Panc1 (cell line): ENCODE data around the gene CACTIN. TPM values are rescaled to one million over a fixed set of nuclear protein-coding genes. Genes with fewer than 3 reads are reported as not detected.

Experiments
- ATAC-seq: fragments of 200-7000 bp; cut with Tn5 transposase; 2 replicates; pipeline ENCODE4 v1.9.1; 2020; ENCODE audit warnings: mild to moderate bottlenecking, moderate library complexity
- BruUV-seq: library from RNA; stranded (reverse); fragments of 400-500 nt; replicated peaks from 2 replicates; lab custom pipeline; 2021; lab: Mats Ljungman, UMichigan
- CTCF ChIA-PET: fragments of 300-600 bp; sonication (Branson Sonifier 250); formaldehyde crosslinking; loops from one replicate; lab custom pipeline; 2022; ENCODE audit warnings: antibody characterized with exemption; lab: Charles Lee
- POLR2A ChIA-PET: fragments of 300-600 bp; sonication (Branson Sonifier 250); formaldehyde crosslinking; loops from one replicate; lab custom pipeline; 2022; ENCODE audit warnings: antibody characterized with exemption; lab: Charles Lee
- DNase-seq: peaks from one replicate; pipeline ENCODE4 v3.0.0-alpha.2; 2010; ENCODE audit warnings: low read depth, low spot score
- H3K27ac ChIP-seq: 2 replicates; pipeline ENCODE4 v1.5.1; 2011; ENCODE audit warnings: mild to moderate bottlenecking, low read length, inconsistent platforms
- H3K27me3 ChIP-seq: fragments of 200-500 bp; sonication (Bioruptor generic); 2 replicates; pipeline ENCODE4 v1.6.0; 2014; ENCODE audit warnings: low read length, inconsistent platforms; ENCODE audit not compliant: control insufficient read depth, insufficient read depth
- H3K36me3 ChIP-seq: fragments of 200-500 bp; sonication (Bioruptor generic); 2 replicates; pipeline ENCODE4 v1.5.1; 2014; ENCODE audit warnings: inconsistent platforms, mild to moderate bottlenecking, low read length, moderate library complexity; ENCODE audit not compliant: control insufficient read depth, insufficient read depth
- H3K4me1 ChIP-seq: 2 replicates; pipeline ENCODE4 v1.5.1; 2011; ENCODE audit warnings: inconsistent platforms, mild to moderate bottlenecking, low read length, moderate library complexity; ENCODE audit not compliant: control insufficient read depth, insufficient read depth
- H3K4me3 ChIP-seq, 2 experiments: 2 replicates each; pipeline ENCODE4 v1.5.1; 2011 to 2012; ENCODE audit warnings: low read depth in 2 of 2, low read length in 2 of 2, mild to moderate bottlenecking in 2 of 2, inconsistent platforms in 1 of 2, moderate library complexity in 1 of 2
- H3K9me3 ChIP-seq: fragments of 200-500 bp; sonication (Bioruptor generic); 2 replicates; pipeline ENCODE4 v1.5.1; 2014; ENCODE audit warnings: low read depth, mild to moderate bottlenecking, inconsistent platforms, low read length, moderate library complexity; ENCODE audit not compliant: control insufficient read depth, insufficient read depth
- POLR2AphosphoS5 ChIP-seq: IDR thresholded peaks from 2 replicates; pipeline ENCODE4 v1.6.1; 2012; ENCODE audit warnings: mild to moderate bottlenecking, low read depth, low read length, moderate library complexity
- REST ChIP-seq, 2 experiments: IDR thresholded peaks; 2 replicates each; pipeline ENCODE4 v1.6.1; 2011 to 2012; ENCODE audit warnings: low read depth in 2 of 2, control low read depth in 1 of 2, low read length in 1 of 2, mild to moderate bottlenecking in 1 of 2, moderate library complexity in 1 of 2; ENCODE audit not compliant: insufficient read depth in 1 of 2
- SIN3A ChIP-seq: IDR thresholded peaks from 2 replicates; pipeline ENCODE4 v1.6.1; 2012; ENCODE audit warnings: low read depth, mild to moderate bottlenecking, low read length, moderate library complexity, borderline replicate concordance; ENCODE audit not compliant: insufficient read depth
- TCF7L2 ChIP-seq: IDR thresholded peaks from 2 replicates; pipeline ENCODE4 v1.6.1; 2011; ENCODE audit warnings: mild to moderate bottlenecking, low read depth, low read length, inconsistent platforms
- in situ Hi-C: cut with HindIII; loops from 2 replicates; pipeline ENCODE4 v1.10.0; 2016; ENCODE audit warnings: low sequenced_read_pairs, low pct_unique_long_range_greater_than_20kb
- intact Hi-C: fragments of 100-400 bp; cut with micrococcal nuclease; formaldehyde crosslinking; loops from one replicate; pipeline ENCODE4 v1.10.0; 2022; ENCODE audit not compliant: unreplicated experiment
- total RNA-seq: library from RNA; stranded (reverse); gene quantifications from one replicate; pipeline ENCODE4 v1.2.1, GENCODE V29; 2021; ENCODE audit not compliant: unreplicated experiment
- TF ChIP-seq, protein P1 (sequence below): fragments of 450-650 bp; IDR thresholded peaks from 2 replicates; pipeline ENCODE4 v1.5.1; 2017; ENCODE audit warnings: mild to moderate bottlenecking

CACTIN gene
- total RNA-seq, 1 experiment from 2014 or later = 25.2 TPM

DNA sequence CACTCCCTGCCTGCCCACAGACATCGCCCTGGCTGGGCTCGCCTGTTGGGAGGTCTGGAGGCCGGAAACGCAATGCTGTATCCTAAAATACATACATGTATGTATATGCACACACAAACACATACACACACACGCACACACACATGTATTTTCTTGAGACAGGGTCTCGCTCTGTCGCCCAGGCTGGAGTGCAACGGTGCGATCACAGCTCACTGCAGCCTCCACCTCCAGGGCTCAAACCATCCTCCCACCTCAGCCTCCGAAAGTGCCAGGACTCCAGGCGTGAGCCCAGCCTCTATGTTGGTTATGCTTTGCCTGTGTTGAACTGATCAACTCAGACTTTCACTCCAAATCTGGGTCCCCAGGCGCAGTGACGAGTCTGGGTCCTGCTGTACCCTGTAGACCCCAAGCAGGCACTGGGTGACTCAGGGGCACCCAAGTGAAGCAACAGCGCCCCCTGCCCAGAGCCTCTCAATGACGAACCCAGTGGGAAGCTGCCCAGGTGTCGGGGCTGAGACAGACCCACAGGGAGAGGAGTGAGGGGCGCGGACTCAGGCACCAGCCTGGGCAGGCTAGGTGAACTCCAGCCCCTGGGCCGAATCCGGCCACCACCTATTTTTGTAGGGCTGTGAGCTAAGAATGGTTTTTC lies 27.4 kb upstream of the CACTIN start:
- Histone ChIP-seq H3K4me1 (no peaks in the 10 kb centered on the region), H3K27me3 (no peaks in the 10 kb centered on the region), H3K27ac (no peak overlapping the region), H3K9me3 (no peaks in the 10 kb centered on the region), H3K36me3 (no peaks in the 10 kb centered on the region), H3K4me3 (no peak overlapping the region)
- BruUV-seq = no TSS peak
- no peak for ATAC-seq
- intact Hi-C loops (no loop called here), in situ Hi-C loops (no loop called here)
- POLR2A ChIA-PET = no interaction called here
- CTCF ChIA-PET = interaction anchor here (1.3 kb wide), 1 partner anchor 46 kb away, joined by 3 read pairs; no protein-coding TSS in a partner anchor
- TF ChIP-seq, protein P1, sequence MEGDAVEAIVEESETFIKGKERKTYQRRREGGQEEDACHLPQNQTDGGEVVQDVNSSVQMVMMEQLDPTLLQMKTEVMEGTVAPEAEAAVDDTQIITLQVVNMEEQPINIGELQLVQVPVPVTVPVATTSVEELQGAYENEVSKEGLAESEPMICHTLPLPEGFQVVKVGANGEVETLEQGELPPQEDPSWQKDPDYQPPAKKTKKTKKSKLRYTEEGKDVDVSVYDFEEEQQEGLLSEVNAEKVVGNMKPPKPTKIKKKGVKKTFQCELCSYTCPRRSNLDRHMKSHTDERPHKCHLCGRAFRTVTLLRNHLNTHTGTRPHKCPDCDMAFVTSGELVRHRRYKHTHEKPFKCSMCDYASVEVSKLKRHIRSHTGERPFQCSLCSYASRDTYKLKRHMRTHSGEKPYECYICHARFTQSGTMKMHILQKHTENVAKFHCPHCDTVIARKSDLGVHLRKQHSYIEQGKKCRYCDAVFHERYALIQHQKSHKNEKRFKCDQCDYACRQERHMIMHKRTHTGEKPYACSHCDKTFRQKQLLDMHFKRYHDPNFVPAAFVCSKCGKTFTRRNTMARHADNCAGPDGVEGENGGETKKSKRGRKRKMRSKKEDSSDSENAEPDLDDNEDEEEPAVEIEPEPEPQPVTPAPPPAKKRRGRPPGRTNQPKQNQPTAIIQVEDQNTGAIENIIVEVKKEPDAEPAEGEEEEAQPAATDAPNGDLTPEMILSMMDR = no peak; the same call in 1 of the 2 replicates
- TF ChIP-seq REST (IDR thresholded peaks at IDR 0.05; ENCODE audit: insufficient read depth in 1 of 2, low read depth in 2 of 2, low read length in 1 of 2) = no peak
- TF ChIP-seq SIN3A = no peak
- no peak for TF ChIP-seq TCF7L2
- no peak for TF ChIP-seq POLR2AphosphoS5
- no peak for DNase-seq

- H3K4me3 ChIP-seq = no peak overlapping the region
- DNase-seq = no peak
- CTCF ChIA-PET = interaction anchor here (1.3 kb wide), 1 partner anchor 45 kb away, joined by 3 read pairs; no protein-coding TSS in a partner anchor
- BruUV-seq = no TSS peak
- H3K4me1 ChIP-seq = no peaks in the 10 kb centered on the region
- H3K9me3 ChIP-seq = no peaks in the 10 kb centered on the region
- H3K27ac ChIP-seq = no peak overlapping the region
- ATAC-seq = no peak
- H3K27me3 ChIP-seq = no peaks in the 10 kb centered on the region
- TF ChIP-seq REST (IDR thresholded peaks at IDR 0.05; ENCODE audit: insufficient read depth in 1 of 2, low read depth in 2 of 2, low read length in 1 of 2) = no peak
- no peak for TF ChIP-seq SIN3A
- TF ChIP-seq TCF7L2 = no peak
- TF ChIP-seq, protein P1 = no peak
- no peak for TF ChIP-seq POLR2AphosphoS5
- POLR2A ChIA-PET = no interaction called here
- H3K36me3 ChIP-seq = no peaks in the 10 kb centered on the region
- in situ Hi-C loops (no loop called here), intact Hi-C loops (no loop called here)
Observed at GRCh38 chr19:3653081-3653795, 26.6 kb upstream of the CACTIN start.
